IMR-90 (cell line): Measurements from ENCODE around the gene NRF1.

Source experiments
- CEBPB ChIP-seq: IDR thresholded peaks from 2 replicates; pipeline ENCODE4 v1.6.1; 2012; ENCODE audit warnings: low read depth, low read length, improper control_type of control experiment
- CHD1 ChIP-seq: IDR thresholded peaks from 2 replicates; pipeline ENCODE4 v1.6.1; 2012; ENCODE audit warnings: low read depth, low read length, improper control_type of control experiment
- MXI1 ChIP-seq: IDR thresholded peaks from 2 replicates; pipeline ENCODE4 v1.6.1; 2012; ENCODE audit warnings: low read depth, mild to moderate bottlenecking, low read length, moderate library complexity, borderline replicate concordance
- POLR2A ChIP-seq: IDR thresholded peaks from 2 replicates; pipeline ENCODE4 v1.6.1; 2012; ENCODE audit warnings: mild to moderate bottlenecking, low read depth, low read length
- TF ChIP-seq, protein P1 (sequence below): conservative IDR thresholded peaks from 2 replicates; pipeline ENCODE4 v1.5.1; 2012; ENCODE audit warnings: mild to moderate bottlenecking, low read depth, low read length, improper control_type of control experiment
- TF ChIP-seq, protein P2 (sequence below): fragments of 150-350 bp; IDR thresholded peaks from 2 replicates; pipeline ENCODE4 v1.6.1; 2017; ENCODE audit warnings: mild to moderate bottlenecking, antibody characterized with exemption, low read length, low read depth

DNA sequence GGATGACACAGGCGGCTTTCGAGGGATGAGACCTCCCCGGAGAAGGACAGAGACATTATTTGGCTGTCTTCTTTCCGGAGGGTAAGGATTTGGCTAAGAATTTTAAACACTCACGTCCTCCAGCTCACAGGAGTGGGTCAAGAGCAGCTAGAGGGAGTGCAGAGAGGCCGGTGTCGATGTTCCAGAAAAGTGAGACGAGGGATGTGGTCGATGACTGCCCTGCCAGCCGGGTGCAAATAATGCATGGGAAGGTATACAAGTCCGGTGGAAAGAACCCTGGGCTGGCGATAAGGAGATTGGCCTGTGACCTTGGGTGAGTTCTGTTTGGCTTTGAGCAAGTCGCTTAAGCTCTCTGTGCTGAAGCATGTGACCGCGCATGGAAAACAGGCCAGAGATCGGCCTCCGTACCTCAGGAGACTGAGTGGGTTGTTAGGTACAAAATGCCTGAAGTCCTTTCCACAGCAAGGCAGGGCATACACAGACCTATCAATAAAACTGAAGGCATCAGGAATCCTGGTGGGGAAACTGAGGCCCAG lies 192.1 kb downstream of the NRF1 start:
- TF ChIP-seq, protein P1, sequence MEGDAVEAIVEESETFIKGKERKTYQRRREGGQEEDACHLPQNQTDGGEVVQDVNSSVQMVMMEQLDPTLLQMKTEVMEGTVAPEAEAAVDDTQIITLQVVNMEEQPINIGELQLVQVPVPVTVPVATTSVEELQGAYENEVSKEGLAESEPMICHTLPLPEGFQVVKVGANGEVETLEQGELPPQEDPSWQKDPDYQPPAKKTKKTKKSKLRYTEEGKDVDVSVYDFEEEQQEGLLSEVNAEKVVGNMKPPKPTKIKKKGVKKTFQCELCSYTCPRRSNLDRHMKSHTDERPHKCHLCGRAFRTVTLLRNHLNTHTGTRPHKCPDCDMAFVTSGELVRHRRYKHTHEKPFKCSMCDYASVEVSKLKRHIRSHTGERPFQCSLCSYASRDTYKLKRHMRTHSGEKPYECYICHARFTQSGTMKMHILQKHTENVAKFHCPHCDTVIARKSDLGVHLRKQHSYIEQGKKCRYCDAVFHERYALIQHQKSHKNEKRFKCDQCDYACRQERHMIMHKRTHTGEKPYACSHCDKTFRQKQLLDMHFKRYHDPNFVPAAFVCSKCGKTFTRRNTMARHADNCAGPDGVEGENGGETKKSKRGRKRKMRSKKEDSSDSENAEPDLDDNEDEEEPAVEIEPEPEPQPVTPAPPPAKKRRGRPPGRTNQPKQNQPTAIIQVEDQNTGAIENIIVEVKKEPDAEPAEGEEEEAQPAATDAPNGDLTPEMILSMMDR, result no peak
- TF ChIP-seq CEBPB (no peak), POLR2A (no peak), MXI1 (no peak), CHD1 (no peak)
- TF ChIP-seq, protein P2, sequence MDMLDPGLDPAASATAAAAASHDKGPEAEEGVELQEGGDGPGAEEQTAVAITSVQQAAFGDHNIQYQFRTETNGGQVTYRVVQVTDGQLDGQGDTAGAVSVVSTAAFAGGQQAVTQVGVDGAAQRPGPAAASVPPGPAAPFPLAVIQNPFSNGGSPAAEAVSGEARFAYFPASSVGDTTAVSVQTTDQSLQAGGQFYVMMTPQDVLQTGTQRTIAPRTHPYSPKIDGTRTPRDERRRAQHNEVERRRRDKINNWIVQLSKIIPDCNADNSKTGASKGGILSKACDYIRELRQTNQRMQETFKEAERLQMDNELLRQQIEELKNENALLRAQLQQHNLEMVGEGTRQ, result no peak
